Naive thymus-derived CD4-positive, alpha-beta T cell (primary cell): ENCODE data around the gene FABP3. TPM values are rescaled to one million over a fixed set of nuclear protein-coding genes. Genes with fewer than 3 reads are reported as not detected.

Source experiments
- ATAC-seq: fragments of 150-1000 bp; cut with Tn5 transposase; 2 replicates; pipeline ENCODE4 v1.10.0; 2021; ENCODE audit warnings: mild to moderate bottlenecking, moderate library complexity
- CTCF ChIA-PET: fragments of 350-600 bp; sonication (Branson Sonifier 250); formaldehyde crosslinking; loops from one replicate; lab custom pipeline; 2021; ENCODE audit warnings: antibody characterized with exemption; lab: Charles Lee
- POLR2A ChIA-PET: fragments of 350-600 bp; sonication (Branson Sonifier 250); formaldehyde crosslinking; loops from one replicate; lab custom pipeline; 2021; ENCODE audit warnings: antibody characterized with exemption, inconsistent platforms; lab: Charles Lee
- DNase-seq, 9 donors: peaks; one replicate each; pipeline versions ENCODE4 v3.0.0 to v3.0.0-alpha.2; 2020 to 2022; ENCODE audit warnings: mixed read lengths in 1 of 9
- H3K27ac ChIP-seq: one replicate; pipeline ENCODE4 v1.7.0; 2013; ENCODE audit warnings: mild to moderate bottlenecking, low read depth, low read length, moderate library complexity
- H3K27me3 ChIP-seq, 2 donors: one replicate each; pipeline ENCODE4 v1.7.0; 2013; ENCODE audit warnings: low read length in 2 of 2, mild to moderate bottlenecking in 2 of 2, moderate library complexity in 2 of 2; ENCODE audit not compliant: control insufficient read depth in 2 of 2, insufficient read depth in 2 of 2
- H3K36me3 ChIP-seq, 3 experiments: 1 replicate in 2 of 3; 2 replicates in 1 of 3; pipeline ENCODE4 v1.7.0; 2013; ENCODE audit warnings: low read length in 3 of 3, mild to moderate bottlenecking in 3 of 3, moderate library complexity in 1 of 3; ENCODE audit not compliant: insufficient read depth in 3 of 3, control insufficient read depth in 2 of 3
- H3K4me1 ChIP-seq, 2 donors: one replicate each; pipeline ENCODE4 v1.7.0; 2013; ENCODE audit warnings: low read length in 2 of 2, mild to moderate bottlenecking in 2 of 2, moderate library complexity in 1 of 2; ENCODE audit not compliant: control insufficient read depth in 2 of 2, insufficient read depth in 2 of 2
- H3K4me3 ChIP-seq: 2 replicates; pipeline ENCODE4 v1.7.0; 2013; ENCODE audit warnings: mild to moderate bottlenecking, low read length
- H3K9me3 ChIP-seq, 3 experiments: 1 replicate in 2 of 3; 2 replicates in 1 of 3; pipeline ENCODE4 v1.7.0; 2013; ENCODE audit warnings: low read length in 3 of 3; ENCODE audit not compliant: control insufficient read depth in 2 of 3
- H3K27ac Mint-ChIP-seq, 9 donors: one replicate each; pipeline ENCODE4 v1.8.0; 2020 to 2022; ENCODE audit warnings: mixed read lengths in 9 of 9, mild to moderate bottlenecking in 8 of 9, moderate library complexity in 5 of 9, inconsistent platforms in 2 of 9
- H3K27me3 Mint-ChIP-seq, 5 donors: one replicate each; pipeline ENCODE4 v1.8.0; 2021 to 2022; ENCODE audit warnings: mixed read lengths in 5 of 5, mild to moderate bottlenecking in 1 of 5
- H3K36me3 Mint-ChIP-seq, 5 donors: one replicate each; pipeline ENCODE4 v1.8.0; 2020 to 2022; ENCODE audit warnings: mixed read lengths in 5 of 5, mild to moderate bottlenecking in 3 of 5, inconsistent platforms in 1 of 5
- H3K4me1 Mint-ChIP-seq, 7 donors: one replicate each; pipeline ENCODE4 v1.8.0; 2020 to 2022; ENCODE audit warnings: mixed read lengths in 7 of 7, mild to moderate bottlenecking in 3 of 7, inconsistent platforms in 1 of 7
- H3K4me3 Mint-ChIP-seq, 10 donors: one replicate each; pipeline ENCODE4 v1.8.0; 2020 to 2022; ENCODE audit warnings: mild to moderate bottlenecking in 10 of 10, mixed read lengths in 10 of 10, moderate library complexity in 6 of 10, inconsistent platforms in 2 of 10
- H3K9me3 Mint-ChIP-seq, 11 donors: one replicate each; pipeline ENCODE4 v1.8.0; 2020 to 2022; ENCODE audit warnings: mixed read lengths in 11 of 11, mild to moderate bottlenecking in 4 of 11, inconsistent platforms in 1 of 11, moderate library complexity in 1 of 11
- intact Hi-C, 2 donors: fragments of 100-400 bp; cut with micrococcal nuclease; formaldehyde crosslinking; loops; one replicate each; pipeline ENCODE4 v1.15.1; 2023
- polyA plus RNA-seq, 2 donors: library from polyadenylated mRNA; unstranded; fragments of 300-500 nt; fragmentation: Illumina TruSeq; gene quantifications; one replicate each; pipeline ENCODE4 v1.2.3, GENCODE V29; 2021
- total RNA-seq, 6 experiments: library from RNA in 5 of 6; stranded (reverse) in 5 of 6; gene quantifications; 1 replicate in 5 of 6; 2 replicates in 1 of 6; pipeline ENCODE4 v1.2.3 and lab custom pipeline; 2021 to 2026

Gene FABP3
- total and polyA plus RNA-seq, 7 experiments from 2014 or later, result 0.67 TPM; not detected in 6

- Histone ChIP-seq H3K27me3 (no peaks in the 10 kb centered on the region), H3K36me3 (peaks cover 0 to 64% (median 4%) of the 10 kb centered on the region in 3 experiments), H3K4me3 (no peak overlapping the region), H3K27ac (no peak overlapping the region), H3K9me3 (no peaks in the 10 kb centered on the region), H3K4me1 (no peaks in the 10 kb centered on the region)
- DNase-seq (no peak), ATAC-seq (no peak)
- intact Hi-C loops, result loop anchor here in 1 of 2 donors (5.0 kb wide), 1 partner anchor 46 kb away; no protein-coding TSS in a partner anchor
- POLR2A ChIA-PET, result no interaction called here
- Mint-ChIP-seq H3K9me3 (no peaks in the 10 kb centered on the region), H3K36me3 (peaks cover 4 to 78% (median 19%) of the 10 kb centered on the region in 5 donors), H3K4me3 (no peak overlapping the region), H3K27me3 (no peaks in the 10 kb centered on the region), H3K4me1 (peaks cover 0 to 4% (median 0%) of the 10 kb centered on the region in 7 donors), H3K27ac (no peak overlapping the region)
- CTCF ChIA-PET, result no interaction called here
These were observed 54.7 kb downstream of the FABP3 start for GRCh38 chr1:31318146-31318545.

DNA sequence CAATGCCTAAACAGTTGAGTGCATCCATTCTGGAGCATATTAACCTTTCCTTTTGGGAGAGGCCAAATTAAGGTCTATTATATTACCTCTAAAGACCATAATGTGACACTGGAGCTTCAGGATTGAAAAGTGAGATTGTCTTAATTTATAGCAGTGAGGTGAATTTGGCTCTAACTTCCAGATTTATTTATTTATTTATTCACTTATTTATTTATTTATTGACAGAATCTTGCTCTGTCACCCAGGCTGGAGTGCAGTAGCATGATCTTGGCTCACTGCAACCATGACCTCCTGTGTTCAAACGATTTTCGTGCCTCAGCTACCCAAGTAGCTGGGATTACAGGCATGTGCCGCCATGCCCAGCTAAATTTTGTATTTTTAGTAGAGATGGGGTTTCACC, 57.0 kb downstream of the FABP3 start:
- ATAC-seq (no peak), DNase-seq (no peak)
- Histone ChIP-seq H3K4me1 (no peaks in the 10 kb centered on the region), H3K27me3 (no peaks in the 10 kb centered on the region), H3K4me3 (no peak overlapping the region), H3K36me3 (peaks cover 0 to 75% (median 11%) of the 10 kb centered on the region in 3 experiments), H3K9me3 (no peaks in the 10 kb centered on the region), H3K27ac (no peak overlapping the region)
- Mint-ChIP-seq H3K27ac (no peak overlapping the region), H3K9me3 (peaks cover 0 to 1% (median 0%) of the 10 kb centered on the region in 11 donors), H3K4me3 (no peak overlapping the region), H3K27me3 (no peaks in the 10 kb centered on the region), H3K36me3 (peaks cover 9 to 78% (median 33%) of the 10 kb centered on the region in 5 donors), H3K4me1 (peaks cover 0 to 5% (median 0%) of the 10 kb centered on the region in 7 donors)
- POLR2A ChIA-PET, result no interaction called here
- CTCF ChIA-PET, result no interaction called here
- intact Hi-C loops, result loop anchor here in 1 of 2 donors (5.0 kb wide), 1 partner anchor 44 kb away; no protein-coding TSS in a partner anchor

Other genes with a start within 250 kb of the FABP3 start
- gene NKAIN1, start 133.2 kb downstream of the FABP3 start, total RNA-seq, result not detected
- gene NKAIN1, start 133.2 kb downstream of the FABP3 start, polyA plus RNA-seq, result not detected
- 10 to 100 TPM; 53.5 to 88.5 (median 62.1) TPM for gene SNRNP40, start 76.3 kb downstream of the FABP3 start, total RNA-seq
- gene SNRNP40, start 76.3 kb downstream of the FABP3 start, polyA plus RNA-seq, result 100 to 1,000 TPM in 1 of 2 donors, 10 to 100 TPM in 1; 95.9 to 104 TPM
- 10 to 100 TPM; 10.3 to 23.8 (median 20.1) TPM for gene ZCCHC17, start 76.0 kb downstream of the FABP3 start, total RNA-seq
- gene ZCCHC17, start 76.0 kb downstream of the FABP3 start, polyA plus RNA-seq, result 10 to 100 TPM; 43.1 to 43.4 TPM
- 1 to 10 TPM in 1 of 5 experiments, under 1 TPM in 2, not detected in 2; 0.22 to 2.7 (median 0.34) TPM for gene SERINC2, start 40.1 kb upstream of the FABP3 start, total RNA-seq
- gene SERINC2, start 40.1 kb upstream of the FABP3 start, polyA plus RNA-seq, result not detected
- gene TINAGL1, start 203.4 kb upstream of the FABP3 start, total RNA-seq, result not detected
- not detected for gene TINAGL1, start 203.4 kb upstream of the FABP3 start, polyA plus RNA-seq
- not detected for gene HCRTR1, start 244.6 kb upstream of the FABP3 start, total RNA-seq
- not detected for gene HCRTR1, start 244.6 kb upstream of the FABP3 start, polyA plus RNA-seq